ENCODE measurements around the gene RDH5.

The RDH5 gene

DNA sequence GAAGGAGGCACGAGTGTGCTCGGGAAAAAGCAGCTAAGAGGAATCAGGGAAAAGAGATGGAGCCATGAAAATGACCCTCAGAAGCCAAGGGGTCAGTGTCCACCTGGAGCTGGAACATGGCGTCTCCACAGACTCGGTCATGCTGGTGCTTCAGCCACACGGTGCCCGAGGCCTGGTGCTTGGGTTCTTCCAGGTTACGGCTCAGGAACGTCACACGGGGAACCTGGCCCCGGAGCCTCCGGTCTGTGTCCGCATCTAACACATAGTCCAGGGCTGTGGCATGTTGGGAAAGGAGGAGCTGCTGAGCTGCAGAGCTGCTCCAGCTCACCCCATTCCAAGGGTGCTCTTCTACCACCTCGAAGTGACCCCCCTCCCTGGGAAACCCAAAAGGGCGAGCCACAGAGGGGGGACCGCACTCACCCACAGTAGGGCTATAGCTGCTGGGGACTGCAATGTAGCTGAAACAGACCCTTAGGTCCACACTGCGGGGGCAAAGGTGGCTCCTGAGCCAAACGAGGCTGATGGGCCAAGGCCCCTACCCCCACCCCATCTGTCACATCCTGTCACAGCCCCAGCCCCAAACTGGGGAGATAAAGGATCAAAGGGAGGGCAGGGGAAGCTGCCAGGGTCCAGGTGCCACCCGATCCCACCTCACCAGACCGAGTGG lies 23.3 kb upstream of the RDH5 start:
- DNase-seq = no peak

DNA sequence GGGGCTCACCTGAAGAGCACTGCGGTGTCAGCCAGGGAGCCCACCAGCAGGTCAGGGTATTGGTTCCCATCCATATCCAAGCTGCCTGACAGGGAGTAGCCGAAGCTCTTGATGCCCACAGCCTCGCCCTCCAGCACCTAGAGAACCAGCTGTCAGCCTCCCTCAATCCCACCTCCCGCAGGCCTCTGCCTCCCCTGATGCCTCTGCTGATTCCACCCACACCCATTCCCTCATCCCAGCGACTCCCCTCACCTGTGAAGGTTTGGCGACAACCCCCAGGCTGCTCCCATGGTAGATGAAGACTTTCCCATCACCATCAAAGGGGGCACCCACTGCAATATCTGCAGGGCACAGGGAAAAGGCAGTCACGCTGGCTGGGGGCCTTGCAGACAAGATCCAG lies 22.5 kb upstream of the RDH5 start:
- no peak for DNase-seq

DNA sequence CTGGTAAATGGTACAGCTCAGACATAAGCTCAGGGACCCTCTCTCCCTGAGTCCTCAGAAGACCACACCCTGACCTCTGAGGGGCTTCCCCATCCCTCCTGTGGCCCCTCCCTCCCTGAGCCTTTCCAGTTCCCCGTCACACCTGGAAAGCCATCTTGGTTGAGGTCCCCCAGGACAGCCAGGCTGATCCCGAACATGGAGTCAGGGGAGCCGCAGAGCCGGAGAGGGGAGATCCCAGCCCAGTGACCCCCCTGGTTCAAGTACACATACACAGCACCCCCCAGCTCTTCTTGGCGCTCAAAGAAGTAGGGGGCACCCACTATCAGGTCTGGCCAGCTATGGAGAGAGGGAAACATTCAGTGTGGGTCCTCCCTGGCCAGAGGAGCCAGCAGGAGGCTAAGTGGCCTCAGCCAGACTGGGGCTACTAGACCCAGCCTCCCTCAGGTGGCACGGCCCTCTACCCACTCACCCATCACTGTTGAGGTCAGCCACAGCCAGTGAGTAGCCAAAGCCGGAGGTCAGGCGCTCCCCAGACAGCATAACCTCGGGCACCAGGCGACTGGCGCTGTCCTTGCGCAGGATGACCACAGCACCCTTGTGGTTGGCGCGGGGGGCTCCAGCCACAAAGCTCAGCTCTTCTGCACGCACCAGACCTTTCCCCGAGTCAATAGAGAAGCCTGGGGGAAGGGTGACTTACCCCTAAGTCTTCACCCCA lies 21.8 kb upstream of the RDH5 start:
- DNase-seq = no peak

DNA sequence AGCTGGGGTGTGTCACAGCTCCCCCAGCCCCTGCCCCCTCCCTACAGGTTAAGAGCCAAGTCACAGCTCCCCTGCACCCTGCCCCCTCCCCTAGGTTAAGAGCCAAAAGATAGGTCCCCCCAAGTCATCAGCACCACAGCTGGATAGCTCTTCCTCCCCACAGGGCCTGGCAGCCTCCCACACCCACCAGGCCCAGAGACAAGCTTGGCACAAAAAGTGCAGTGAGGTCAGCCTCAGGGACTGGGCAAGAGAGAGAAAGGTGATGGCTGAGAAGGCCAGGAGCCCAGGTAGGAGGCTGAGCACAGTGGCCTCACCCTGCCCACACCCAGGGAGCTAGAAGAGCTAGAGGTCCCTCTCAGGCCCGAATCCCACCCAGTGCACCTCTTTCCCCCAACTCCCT lies 21.2 kb upstream of the RDH5 start:
- no peak for DNase-seq

DNA sequence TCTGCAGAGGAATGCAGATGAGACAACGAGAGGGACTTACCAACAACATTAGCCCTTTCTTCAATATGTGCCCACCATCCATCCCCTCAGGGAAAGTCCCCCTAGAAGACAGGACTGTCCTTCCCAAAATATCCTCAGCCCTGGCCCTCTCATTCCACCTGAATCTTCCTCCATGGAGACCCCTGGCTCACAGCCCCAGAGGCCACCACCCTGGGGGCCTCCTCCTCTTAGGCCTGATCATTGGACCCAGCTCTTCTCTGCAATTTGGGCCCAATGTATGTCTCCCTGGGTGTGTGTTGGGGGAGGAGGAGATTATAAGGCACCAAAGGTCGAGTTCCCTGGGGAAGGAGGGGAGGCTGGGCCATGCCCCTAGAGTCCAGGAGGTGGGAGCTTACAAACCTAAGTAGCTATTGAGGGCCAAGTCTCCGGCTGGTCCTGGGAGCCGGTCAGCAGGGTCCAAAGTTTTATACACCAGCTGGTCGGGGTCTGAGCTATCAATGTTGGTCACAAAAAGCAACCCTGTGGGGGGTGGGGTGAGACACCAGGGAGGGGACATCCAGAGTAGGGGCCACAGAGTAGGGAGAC lies 20.6 kb upstream of the RDH5 start:
- no peak for DNase-seq

DNA sequence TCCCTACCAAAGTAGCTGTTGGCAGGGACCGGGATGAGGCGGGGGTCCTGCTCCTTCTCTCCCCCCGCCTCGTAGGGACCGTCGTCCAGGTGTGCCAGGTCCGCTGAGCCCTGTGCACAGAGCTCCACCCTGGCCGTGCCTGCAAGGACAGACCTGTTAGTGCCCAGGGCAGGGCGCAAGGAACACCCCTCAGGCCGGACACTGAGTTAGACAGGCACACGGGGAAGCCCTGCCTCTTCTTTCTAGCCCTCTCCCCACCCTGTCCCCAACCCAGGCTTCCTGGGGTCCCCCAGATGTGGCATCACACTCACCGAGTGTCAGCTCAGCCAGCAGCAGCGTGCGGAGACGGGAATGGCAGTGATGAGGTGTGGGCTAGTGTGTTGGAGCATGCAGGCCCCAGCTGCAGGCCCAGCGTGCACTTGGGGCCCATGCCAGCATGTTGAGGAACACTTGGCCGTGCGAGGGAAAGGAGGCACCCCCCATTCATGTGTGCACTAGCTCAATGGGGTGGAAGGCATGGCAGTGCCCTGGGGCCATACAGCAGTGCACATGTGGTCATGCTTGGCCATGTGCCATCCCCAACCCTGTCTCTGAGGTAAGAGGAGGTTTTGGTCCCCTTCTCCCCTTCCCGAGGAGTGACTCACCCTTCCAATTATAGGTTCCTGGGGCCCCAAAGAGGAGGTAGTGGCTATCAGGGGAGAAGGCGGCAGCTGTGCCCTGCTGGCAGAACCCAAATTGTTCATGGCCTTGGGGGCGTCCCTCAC lies 19.8 kb upstream of the RDH5 start:
- no peak for DNase-seq

DNA sequence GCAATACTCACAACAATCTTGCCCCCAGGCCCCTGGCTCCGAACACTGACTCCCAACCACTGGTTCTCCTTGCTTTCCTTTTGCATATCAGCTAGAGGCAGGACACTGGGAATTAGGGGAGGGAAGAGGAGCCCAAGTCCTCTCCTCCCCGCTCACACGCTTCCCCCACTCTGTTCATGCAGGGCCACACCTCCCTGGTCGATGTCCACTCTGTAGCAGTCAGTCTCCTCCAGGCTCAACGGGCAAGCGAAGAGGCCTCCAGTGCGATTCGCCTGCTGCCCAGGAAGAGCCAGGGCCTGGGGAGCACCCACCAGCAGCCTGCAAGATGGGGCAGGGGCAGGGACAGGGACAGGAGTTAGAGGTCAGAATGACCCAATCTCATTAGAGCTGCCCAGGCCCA lies 17.3 kb upstream of the RDH5 start:
- no peak for DNase-seq

DNA sequence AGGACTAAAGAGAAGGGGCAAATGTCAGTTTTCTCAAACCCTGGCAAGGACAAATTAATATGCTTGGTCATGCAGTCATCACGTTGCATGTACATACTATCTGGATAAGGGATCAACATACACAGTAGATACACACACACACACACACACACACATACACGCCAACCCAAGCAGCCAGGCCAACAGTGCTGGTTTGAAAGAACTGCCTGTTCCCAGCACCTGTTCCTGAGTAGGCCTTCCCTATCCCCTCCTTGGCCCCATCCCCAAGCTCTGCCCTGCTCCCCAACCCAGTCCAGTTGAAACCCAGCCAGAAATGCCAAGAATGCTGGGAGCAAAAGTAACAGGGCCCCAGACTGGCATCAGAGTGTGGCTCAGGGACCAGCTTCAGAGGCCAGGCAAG lies 16.9 kb upstream of the RDH5 start:
- no peak for DNase-seq

DNA sequence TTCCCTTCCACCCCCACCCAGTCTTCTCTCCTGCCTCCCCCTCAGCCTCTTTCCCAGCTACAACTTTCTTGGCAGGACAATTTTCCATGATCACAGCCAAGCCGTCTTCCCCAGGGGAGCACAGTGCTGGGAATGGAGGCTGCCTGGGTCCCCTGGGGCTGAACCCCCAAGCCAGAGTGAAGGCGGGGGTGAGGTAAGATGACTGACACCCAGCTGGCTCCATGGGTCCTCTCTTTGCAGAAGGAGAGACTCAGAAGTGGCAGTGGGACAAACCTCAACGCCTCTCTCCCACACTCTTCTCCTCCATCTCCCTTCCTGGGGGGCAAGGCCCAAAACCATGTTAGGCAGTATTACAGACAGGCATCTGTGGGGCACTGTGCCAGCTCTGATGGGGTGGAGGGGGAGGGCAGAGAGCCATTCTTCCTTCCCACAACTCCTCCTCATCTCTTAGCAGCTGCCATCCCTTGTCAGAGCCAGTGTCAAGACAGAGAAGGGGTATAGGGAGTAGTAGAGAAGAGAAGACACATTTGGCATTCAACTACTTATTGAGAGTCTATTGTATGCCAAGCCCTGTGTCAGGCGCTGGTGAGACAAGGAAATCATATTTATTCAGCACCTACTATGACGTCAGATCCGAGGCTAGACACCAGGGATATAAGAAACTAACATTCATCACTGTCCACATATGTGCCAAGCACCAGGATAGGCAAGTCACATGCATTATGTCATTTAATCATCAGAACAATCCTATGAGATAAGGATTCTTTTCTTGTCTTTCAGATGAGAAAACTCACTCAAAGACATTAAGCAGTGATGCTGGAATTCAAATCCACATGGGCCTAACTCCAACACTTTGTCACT lies 16.1 kb upstream of the RDH5 start:
- no peak for DNase-seq

DNA sequence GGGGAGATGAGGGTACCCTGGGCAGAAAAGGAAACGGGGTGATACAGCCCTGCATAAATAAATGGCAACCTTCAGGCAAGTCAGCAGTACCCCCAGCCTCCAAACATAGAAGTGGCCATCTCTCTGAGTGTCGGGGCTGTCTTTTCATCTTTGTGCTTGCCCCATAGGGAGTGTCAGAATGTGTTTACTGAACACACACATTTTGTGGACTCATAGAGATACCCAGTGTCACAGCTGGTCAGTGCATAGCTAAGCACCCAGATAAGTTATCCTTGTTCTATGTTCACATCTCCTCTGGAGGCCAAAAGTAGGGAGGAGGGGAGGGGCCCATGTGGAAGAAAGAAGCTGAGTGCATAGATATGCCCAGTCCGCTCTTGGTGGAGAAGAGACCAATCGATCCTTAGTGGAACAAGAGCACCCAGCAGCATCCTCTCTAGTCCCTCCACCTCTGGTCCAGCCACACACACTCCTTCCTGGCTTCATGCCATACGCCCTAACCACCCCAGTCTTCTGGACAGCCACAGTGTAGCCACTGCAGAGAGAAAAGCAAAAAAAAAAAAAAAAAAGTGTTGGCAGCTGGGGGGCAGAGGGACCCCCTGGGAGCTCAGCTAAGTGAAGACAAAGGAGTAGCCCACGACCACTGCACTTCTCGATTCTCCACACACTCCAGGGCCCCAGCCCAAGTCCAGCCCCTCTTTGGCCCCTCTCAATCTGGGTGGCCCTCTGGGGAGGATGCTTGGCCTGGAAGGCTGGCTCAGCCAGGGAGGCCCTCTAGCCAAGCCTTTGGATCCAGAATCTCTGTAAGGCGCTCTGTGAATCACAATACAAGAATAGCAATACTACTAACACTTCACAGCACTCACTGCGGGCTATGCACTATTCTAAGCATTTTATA lies 15.1 kb upstream of the RDH5 start:
- no peak for DNase-seq

DNA sequence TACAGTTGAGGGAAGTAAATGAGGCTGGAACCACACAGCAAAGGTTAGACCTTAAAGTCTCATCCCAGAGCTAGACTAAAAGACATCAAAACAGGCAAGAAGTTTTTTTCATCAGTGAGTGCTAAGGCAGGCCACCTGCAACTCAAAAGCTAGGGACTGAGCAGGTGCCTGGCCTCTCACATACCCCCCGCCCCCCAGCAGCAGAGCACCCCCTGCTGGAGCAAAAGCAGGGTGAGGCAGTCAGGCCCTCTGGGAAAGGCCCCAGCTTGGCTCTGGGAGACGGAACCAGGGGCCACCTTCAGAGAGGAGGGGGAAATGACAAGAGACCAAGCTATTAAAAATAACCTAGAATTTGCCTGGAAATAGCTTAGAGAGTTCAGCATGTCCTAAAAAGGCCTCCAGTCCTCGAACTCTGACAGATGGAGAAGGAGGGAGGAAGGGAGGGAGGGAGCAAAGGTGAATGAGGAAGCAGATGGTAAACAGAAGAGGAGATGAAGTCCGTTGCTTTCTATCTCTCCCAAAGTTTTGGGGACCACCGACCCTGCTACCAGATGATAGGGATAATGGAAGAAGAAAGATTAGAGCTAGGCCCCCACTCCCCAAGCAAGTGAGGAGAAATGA lies 14.3 kb upstream of the RDH5 start:
- DNase-seq = no peak

DNA sequence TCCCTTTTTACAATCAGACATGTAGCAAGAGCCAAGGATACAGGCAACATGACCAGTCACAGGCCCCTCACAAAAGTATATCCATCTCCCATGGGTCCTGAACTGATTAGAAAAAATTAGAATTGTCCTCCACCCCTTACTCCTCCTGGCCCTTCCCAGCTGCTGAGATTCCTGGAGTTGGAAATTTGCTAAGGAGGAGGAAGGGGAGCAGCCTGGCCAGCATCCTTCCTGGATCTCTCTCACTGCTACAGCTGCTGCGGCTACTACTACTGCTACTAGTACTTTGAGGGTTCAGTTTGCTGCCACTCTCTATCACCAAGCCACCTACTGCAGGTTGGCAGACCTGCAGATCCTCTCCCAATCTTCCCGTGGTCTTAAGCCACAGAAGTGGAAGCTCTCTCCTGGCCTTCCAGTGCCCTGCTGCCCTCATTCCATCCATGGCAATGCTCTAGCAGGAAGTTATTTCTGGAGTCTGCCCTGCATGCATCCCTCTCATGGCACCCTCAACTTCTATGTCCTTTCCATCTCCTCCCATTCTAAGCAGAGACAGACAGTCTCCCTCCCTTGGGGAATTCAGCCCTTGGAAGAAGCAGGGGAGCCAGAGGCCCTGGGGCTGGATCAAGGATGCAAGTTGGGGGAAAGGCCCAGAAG lies 13.5 kb upstream of the RDH5 start:
- no peak for DNase-seq

DNA sequence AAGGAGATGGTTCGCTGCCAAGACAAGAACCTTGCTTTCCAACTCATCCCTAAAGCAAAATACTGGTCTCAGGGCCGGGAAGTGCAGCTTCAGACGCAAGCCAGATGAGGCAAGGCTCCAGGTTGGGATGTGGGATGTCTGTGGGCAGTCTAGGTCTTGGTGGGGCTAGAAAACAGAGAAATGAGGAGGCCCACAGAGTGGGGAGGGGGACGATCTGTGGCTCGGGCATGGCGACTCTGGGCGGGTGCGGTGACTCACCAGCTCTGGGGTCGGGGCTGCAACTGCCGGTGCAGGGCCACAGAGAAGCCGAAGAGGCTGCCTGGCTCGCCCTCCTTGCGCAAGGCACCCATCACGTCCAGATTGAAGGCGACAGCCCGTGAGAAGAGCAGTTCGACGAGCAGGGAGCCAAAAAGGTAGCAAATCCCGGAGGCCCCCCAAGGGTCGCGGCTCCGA lies 12.9 kb upstream of the RDH5 start:
- no peak for DNase-seq

DNA sequence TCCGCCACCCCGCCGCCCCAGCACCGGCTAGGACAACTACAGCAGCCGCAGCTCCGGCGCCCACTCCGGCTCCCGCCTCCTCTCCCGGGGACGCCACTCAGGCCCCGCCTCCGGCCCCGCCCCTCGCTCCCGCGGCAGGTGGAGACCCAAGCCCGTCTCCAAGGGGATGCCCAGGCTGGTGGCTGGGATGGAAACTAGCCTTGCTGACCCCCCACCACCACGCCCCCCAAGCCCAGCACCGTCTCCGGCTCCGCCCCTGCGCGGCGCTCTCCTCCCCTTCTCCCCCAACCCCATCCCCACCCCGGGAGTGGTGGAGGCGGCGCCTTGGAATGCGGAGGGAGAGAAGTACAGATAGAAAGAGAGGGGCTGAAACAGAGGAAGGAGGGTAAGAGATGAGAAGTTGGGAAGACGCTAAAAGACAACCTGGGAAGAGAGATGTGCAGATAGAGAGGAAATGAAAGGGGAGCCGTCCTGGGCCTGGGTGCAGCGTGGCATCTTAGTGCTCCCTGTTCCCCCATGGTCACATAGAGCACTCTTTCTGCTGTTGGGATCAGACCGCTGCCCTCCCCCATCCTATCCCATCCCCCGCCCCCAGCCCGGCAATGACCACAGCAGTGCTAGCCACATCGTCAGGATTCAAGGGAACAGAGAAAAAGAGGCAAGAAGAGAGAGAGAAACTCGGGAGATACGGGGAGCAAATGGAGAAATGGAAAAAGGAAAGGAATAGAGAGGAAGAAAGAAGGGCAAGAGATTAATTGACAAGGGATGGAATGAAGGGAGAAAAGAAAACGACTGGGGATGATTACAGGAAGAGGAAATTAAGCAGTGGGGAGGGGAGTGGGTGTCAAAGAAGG lies 12.1 kb upstream of the RDH5 start, which contains the start of gene ITGA7:
Gene ITGA7, minus strand, starts transcription at position 64 of the 854 bp plus-strand sequence. CDS start 222 bp downstream, outside the sequence.
- DNase-seq = peak; percentile 63

DNA sequence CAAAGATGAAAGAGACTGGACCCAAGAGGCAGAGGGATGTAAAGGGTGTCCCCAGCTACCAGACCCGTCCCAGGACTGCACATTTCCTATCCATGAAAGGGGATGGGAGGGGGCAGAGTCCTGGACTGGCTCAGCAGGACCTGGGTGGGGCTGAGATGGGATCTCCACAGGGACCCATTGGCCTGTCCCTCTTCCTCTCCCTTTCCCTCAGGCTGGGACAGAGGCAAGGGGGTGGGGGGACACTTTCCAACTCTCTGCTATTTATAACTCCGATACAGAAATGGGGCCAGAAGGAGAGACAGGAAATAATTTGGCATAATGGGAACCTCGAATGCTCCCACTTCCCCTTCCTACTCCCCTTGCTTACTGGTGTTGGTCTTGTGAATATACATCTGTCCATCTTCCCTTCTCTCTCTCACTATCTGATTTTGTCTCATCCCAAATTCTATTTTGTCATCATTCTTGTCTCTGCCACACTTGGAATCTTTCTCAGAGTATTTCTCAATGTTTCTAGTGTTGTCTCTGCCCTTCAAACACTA lies 11.4 kb upstream of the RDH5 start:
- DNase-seq = no peak

DNA sequence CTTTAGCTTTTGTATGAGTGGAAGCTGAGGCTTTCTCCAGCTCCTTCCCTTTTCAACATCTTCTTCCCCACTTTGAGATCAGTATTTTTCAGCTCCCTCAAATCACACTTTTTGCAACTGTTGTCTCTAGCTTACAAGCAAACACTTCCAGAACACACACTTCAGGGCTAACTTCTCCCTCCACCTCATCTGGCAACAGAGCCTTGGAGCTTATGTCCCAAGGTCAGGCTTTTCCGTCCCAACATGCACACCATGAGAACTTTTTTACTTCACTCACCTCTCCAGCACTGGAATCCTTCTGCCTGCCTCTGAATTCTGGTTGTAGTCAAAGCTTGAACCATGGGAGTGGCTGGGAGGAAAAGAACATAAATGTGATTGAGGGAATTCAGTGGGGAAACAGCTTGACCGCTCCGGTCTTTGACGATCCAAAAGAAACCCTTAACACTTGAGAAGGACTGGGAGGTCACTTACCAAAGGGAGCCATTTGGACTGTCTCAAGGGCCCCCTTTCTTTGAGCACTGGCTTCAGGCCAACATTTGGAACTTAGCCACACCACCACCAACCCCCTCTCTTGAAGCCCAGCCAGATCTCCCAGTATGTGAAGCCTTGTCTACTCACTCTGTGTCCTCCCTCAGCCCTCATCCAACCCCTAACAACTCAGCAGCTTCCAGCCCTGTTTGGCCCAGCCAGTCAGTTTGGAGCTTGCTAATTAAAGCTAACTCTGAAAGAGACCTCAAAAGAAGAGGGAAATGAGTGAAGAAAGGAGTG lies 8.2 kb upstream of the RDH5 start:
- DNase-seq = no peak

DNA sequence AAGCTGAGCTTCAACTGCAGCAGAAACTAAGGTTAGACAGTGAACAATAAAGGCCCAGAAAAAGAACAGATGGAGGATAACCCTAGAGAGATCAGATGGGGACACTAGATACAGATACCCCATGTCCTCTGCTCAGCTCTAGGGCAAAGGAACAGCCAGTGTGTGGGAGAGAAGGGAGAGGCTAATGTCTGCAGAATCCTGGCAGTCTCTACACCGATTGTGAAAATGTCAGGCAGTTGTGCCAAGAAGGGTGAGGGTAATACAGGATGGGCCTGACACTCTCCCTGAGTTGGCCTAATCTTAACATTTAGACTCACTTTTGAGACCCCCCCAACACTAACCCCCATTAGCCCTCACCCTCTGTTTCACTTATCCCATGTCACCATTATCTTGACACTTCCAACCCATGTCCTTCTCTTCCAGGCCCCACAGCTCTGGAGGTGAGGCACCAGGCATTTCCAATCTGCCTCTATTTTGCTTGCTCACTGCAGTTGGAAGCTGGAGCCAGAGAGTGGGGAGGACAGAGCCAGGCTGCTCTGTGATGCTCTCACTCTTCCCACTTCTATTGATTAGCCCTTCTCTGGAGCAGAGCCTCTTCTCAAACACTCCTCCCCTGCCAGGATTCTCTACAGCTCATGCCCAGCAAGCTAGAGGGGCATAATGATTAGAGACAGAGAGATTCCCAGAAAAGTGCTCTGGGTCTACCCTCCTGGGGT lies 7.3 kb upstream of the RDH5 start:
- DNase-seq = no peak

DNA sequence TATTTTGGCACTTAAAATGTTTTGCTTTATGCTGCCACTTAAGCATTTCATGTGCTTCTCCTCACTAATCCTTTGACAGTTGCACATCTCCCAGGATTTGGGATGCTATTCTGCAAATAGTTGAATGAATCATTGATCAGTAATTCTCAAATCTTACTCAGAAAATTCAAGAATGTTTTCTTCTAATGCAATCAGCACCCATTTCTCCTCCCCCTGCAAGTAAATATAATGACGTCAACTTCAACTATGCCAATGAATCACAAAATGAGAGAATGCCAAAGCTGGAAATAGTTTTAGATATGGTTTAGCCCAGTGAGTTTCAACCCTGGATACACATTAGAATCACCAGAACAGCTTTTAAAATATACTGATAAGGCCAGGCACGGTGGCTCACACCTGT lies 6.5 kb upstream of the RDH5 start:
- no peak for DNase-seq

Measured in stimulated activated naive CD4-positive, alpha-beta T cell treated with Interleukin-2 at 50 U/mL for 16 hours (primary cell).